Activated naive CD8-positive, alpha-beta T cell treated with anti-CD3 and anti-CD28 coated beads, Interleukin-2, amount 50 U/mL, for 24 hours (primary cell): Measurements from ENCODE around the gene ADRB1.

Experiments used
- ATAC-seq: fragments of 150-1000 bp; cut with Tn5 transposase; one replicate; pipeline ENCODE4 v1.10.0; 2021
- DNase-seq: peaks from one replicate; pipeline ENCODE4 v3.0.0; 2021
- H3K27ac Mint-ChIP-seq: one replicate; pipeline ENCODE4 v1.8.0; 2021; ENCODE audit warnings: mild to moderate bottlenecking, mixed read lengths
- H3K27me3 Mint-ChIP-seq: one replicate; pipeline ENCODE4 v1.8.0; 2021; ENCODE audit warnings: mixed read lengths
- H3K36me3 Mint-ChIP-seq: one replicate; pipeline ENCODE4 v1.8.0; 2021; ENCODE audit warnings: low read depth, mixed read lengths
- H3K4me1 Mint-ChIP-seq: one replicate; pipeline ENCODE4 v1.8.0; 2021; ENCODE audit warnings: mixed read lengths
- H3K4me3 Mint-ChIP-seq: one replicate; pipeline ENCODE4 v1.8.0; 2021; ENCODE audit warnings: mild to moderate bottlenecking, moderate library complexity, mixed read lengths
- H3K9me3 Mint-ChIP-seq: one replicate; pipeline ENCODE4 v1.8.0; 2021; ENCODE audit warnings: mixed read lengths

The ADRB1 gene

DNA sequence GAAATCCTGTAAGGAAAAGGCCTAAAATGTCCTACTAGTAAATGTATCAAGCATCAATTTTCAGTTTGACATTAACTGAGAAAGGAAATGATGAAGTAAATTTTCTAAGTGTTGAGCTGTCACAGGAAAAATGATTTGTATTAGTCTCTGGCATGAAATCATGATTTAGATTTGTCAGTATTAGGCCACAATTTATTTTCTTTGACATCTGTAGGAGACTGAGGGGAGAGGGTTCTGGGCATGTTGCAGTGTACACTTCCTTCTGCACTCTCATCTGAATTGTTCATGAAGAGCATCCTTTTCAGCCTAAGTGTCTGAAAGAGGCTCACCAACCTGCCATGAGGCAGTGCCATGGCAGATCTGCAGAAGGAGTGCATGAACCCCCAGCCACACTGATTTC, 15.9 kb downstream of the ADRB1 start:
- ATAC-seq, result no peak
- Mint-ChIP-seq H3K4me1 (peaks cover 11% of the 10 kb centered on the region), H3K27me3 (peaks cover 10% of the 10 kb centered on the region), H3K27ac (no peak overlapping the region), H3K36me3 (no peaks in the 10 kb centered on the region), H3K4me3 (no peak overlapping the region), H3K9me3 (no peaks in the 10 kb centered on the region)
- no peak for DNase-seq

DNA sequence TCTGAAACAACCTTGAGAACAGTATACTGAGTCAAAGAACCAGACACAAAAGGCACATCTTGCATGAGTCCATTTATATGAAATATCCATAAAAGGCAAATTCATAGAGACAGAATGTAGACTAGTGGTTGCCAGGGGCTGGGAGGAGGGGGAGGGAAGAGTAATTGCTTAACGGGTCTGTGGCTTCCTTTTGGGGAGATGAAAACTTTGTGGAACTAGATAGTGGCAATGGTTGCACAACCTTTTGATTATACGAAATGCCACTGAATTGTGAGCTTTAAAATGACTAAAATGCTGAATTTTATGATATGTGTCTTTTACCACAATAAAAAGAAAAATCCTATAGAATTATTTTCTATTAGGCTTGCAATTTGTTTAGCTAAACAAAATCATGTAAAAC, 16.8 kb downstream of the ADRB1 start:
- H3K27me3 Mint-ChIP-seq, result peaks cover 10% of the 10 kb centered on the region
- DNase-seq (no peak), ATAC-seq (no peak)
- H3K36me3 Mint-ChIP-seq, result no peaks in the 10 kb centered on the region
- H3K4me3 Mint-ChIP-seq, result no peak overlapping the region
- H3K4me1 Mint-ChIP-seq, result peaks cover 11% of the 10 kb centered on the region
- H3K27ac Mint-ChIP-seq, result no peak overlapping the region
- no peaks in the 10 kb centered on the region for H3K9me3 Mint-ChIP-seq

DNA sequence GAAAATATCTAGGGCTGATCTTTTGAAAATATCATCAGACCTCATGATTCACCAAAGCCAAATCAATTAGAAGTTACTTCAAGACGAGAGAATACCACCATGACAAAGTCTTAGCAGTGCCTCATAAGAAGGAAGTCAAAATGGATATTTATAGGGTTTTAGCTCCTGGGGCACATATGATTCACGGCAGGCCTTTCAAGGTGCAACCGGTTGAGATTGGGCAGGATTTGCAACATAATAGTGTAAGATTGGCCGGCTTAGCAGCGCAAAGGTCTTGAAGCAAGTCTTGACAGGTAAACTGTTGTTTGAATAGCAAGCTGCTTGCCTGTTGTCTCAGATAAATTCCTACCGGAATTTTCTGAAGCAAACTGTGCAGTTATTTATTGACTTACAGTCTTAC, 17.5 kb downstream of the ADRB1 start:
- DNase-seq (no peak), ATAC-seq (peak; percentile 36)
- H3K4me1 Mint-ChIP-seq, result peaks cover 11% of the 10 kb centered on the region
- H3K9me3 Mint-ChIP-seq, result no peaks in the 10 kb centered on the region
- H3K27me3 Mint-ChIP-seq, result peaks cover 10% of the 10 kb centered on the region
- no peaks in the 10 kb centered on the region for H3K36me3 Mint-ChIP-seq
- no peak overlapping the region for H3K27ac Mint-ChIP-seq
- H3K4me3 Mint-ChIP-seq, result no peak overlapping the region

DNA sequence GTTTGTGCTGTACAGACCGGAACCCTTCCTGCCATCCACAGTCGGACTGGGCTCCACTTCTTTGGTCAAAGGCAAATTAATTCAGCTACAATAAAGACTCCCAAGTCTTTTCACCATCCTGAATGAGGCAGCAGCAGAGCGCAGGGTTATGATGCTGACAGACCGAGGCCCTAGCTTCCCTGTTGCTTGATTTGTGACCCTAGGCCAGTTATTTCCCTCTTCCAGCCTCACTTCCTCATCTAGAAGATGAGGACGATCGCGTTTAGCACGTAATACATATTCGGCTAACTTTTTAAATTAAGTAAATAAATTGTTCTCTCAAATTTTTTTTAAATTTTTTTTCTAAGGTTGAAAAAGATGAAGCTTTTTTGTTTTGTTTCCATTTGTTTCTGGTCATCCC, 18.1 kb downstream of the ADRB1 start:
- ATAC-seq (no peak), DNase-seq (no peak)
- peaks cover 11% of the 10 kb centered on the region for H3K4me1 Mint-ChIP-seq

DNA sequence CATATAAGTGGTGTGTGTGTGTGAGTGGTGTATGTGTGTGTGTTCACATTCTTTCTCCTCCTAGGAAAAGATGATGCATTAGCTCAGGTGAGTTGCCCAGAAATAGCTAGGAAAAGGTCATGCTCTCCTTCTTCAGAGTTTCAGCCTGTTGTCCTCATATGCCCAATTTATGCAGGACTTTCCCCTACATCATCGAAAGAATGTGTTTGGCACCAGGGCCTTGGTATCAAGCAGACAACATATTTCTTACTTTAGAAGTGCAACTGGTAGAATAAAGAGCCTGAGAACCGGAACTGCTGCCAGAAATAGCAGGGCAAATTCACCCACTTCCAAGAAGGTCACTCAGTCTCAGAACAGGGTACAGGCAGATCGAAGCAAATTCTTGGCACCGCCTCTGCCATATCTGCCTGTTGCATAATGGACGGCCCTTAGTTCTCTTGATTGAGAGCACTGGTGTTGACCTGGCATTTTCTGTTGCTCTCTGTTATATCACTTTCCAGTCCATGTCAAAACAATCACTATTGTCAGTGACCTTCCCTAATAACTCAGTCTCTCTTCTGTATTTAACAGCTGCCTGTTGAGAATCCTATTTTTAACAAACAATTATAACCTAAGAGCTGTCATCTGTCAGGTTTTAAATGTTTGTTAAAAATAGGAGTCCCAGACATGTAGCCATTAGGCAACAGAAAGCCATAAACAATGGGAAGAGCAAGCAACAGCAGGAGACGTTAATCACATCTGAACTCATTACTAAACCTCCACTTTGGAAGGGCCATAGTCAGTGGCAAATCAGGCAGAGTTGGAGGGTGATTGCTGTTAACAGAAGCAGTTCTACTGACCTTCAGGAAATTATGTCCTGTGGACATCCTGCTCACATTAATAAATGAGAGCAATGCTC, 20.7 kb downstream of the ADRB1 start:
- Mint-ChIP-seq H3K4me3 (no peak overlapping the region), H3K9me3 (no peaks in the 10 kb centered on the region), H3K27me3 (peaks cover 10% of the 10 kb centered on the region), H3K4me1 (peaks cover 20% of the 10 kb centered on the region), H3K27ac (no peak overlapping the region), H3K36me3 (no peaks in the 10 kb centered on the region)
- ATAC-seq (no peak), DNase-seq (no peak)

More for the DNA sequence above, 18.1 kb downstream of the ADRB1 start:
- Mint-ChIP-seq H3K9me3 (no peaks in the 10 kb centered on the region), H3K27ac (no peak overlapping the region), H3K4me3 (no peak overlapping the region), H3K27me3 (peaks cover 10% of the 10 kb centered on the region), H3K36me3 (no peaks in the 10 kb centered on the region)

DNA sequence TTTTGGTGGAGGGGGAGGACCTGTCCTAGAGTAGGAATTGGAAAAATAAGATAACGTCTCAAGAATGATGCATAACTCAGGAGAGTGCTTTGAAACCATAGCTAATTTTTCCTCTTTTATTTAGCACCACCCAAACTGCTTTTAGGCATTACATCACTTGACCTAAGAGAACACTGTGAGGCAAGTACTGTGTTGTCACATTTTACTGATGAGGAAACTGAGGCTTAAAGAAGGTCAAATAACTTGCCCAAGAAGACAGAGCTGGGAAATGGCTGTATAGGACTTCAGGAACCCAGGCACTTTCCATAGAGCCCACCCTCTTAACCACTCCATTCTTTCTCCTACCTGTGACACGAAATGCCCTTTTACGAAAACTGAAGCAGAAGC, 21.4 kb downstream of the ADRB1 start:
- Mint-ChIP-seq H3K27me3 (peaks cover 10% of the 10 kb centered on the region), H3K9me3 (no peaks in the 10 kb centered on the region), H3K36me3 (no peaks in the 10 kb centered on the region), H3K4me3 (no peak overlapping the region), H3K4me1 (peaks cover 21% of the 10 kb centered on the region), H3K27ac (no peak overlapping the region)
- ATAC-seq (no peak), DNase-seq (no peak)

DNA sequence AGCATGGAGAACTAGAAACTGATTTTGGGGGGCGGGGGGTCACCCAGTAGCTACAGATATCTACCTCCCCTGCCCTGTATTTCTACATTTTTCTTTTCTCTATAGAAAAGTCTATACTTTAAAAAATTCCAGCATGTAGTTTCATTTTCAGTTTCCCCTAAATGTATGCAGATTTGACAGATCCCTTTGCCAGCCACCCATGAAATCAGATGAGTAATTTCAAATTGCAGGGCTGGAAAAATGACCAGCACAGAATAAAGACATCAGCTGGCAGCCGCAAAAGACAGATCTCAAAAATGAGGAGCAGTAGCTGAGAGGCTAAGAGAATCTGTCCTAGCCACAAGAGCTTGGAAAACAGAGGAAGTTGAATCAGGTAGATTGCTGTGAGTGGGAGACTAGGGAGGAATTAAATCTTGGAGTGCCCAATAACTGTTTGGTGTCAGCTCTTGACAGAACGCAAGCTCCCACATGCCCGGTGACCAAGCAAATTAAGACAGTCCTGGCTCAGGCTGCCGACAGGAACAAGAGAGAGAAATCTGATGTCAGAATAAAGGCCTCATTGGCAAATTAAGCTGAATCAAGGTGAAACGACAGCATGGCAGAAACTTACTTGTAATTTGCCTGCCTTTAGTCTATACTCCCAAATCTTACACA, 24.5 kb downstream of the ADRB1 start:
- ATAC-seq, result no peak
- H3K27ac Mint-ChIP-seq, result peak overlapping the region; percentile 2

DNA sequence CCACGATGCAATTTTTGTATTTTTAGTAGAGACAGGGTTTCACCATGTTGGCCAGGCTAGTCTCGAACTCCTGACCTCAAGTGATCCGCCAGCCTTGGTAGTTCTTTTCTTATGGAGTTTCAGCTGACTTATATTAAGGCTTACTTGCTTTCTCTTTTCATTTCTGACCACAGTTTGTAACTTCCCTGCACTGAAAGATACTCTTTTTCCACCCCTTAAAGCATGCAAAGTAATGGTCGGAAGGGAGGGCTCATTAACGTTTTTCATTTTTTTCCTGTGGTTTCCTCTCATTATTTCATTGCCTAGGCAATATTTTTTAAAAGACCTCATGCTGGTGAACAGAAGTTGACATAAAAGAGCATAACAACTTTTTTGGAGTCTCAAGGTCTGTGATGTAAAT, 27.0 kb downstream of the ADRB1 start:
- H3K27ac Mint-ChIP-seq, result no peak overlapping the region
- DNase-seq, result no peak
- H3K27me3 Mint-ChIP-seq, result no peaks in the 10 kb centered on the region
- peaks cover 25% of the 10 kb centered on the region for H3K4me1 Mint-ChIP-seq
- no peak overlapping the region for H3K4me3 Mint-ChIP-seq
- no peaks in the 10 kb centered on the region for H3K36me3 Mint-ChIP-seq
- no peaks in the 10 kb centered on the region for H3K9me3 Mint-ChIP-seq
- no peak for ATAC-seq

More for the DNA sequence above, 24.5 kb downstream of the ADRB1 start:
- Mint-ChIP-seq H3K4me3 (no peak overlapping the region), H3K27me3 (peaks cover 4% of the 10 kb centered on the region), H3K4me1 (peaks cover 16% of the 10 kb centered on the region), H3K9me3 (no peaks in the 10 kb centered on the region), H3K36me3 (no peaks in the 10 kb centered on the region)
- DNase-seq, result no peak

DNA sequence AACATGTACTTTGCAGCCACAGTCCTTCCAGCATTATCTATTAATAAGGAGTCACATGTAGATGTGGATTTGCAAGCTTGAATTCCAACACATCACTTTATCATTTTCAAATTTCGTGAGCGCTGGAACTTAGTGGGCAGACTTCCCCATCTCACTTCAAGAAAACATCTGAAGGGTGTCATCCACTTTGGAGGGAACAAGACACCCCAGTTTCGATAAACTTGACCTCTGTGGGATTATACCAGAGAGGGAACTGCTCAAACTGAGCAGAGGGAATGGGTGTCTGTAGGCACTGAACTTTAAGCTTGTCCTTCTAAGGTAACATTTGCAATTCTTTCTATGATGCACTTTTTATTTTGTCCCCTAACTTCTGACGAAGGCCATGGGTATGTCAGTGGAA, 27.5 kb downstream of the ADRB1 start:
- ATAC-seq (no peak), DNase-seq (no peak)
- Mint-ChIP-seq H3K27ac (no peak overlapping the region), H3K36me3 (no peaks in the 10 kb centered on the region), H3K9me3 (no peaks in the 10 kb centered on the region), H3K4me1 (peaks cover 25% of the 10 kb centered on the region), H3K4me3 (no peak overlapping the region), H3K27me3 (no peaks in the 10 kb centered on the region)

DNA sequence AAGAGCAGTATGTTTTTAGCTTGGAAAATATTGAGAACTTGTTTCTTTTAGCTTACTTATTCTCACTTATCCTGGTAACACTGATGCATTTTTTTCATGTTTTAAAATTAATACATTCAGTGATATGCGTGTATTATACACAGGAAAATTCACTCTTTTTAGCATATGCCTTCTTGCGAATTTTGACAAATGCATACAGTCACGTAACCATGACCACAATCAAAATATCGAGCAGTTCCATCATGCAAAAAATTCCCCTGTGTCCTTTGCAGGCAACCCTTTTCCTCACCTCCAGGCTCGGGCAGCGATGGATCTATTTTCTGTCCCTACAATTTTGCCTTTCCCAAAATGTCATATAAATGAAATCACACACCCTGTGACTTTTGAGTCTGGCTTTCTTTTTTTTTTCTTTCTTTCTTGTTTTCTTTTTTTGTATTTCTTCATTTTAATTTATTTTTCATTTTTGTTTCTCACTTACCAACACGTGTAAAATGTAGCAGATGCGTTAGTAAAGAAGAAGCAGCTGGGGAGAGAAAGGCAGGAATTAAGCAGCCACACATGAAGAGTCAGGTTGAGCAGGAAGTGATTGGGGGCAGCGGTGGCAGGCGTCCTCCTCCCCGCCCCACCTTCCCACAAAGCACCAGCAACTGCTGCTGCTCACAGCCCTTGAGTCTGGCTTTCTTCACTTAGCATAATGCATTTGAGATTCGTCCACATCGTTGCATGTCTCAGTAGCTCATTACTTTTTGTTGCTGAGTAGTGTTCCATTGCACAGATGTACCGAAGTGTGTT, 29.9 kb downstream of the ADRB1 start:
- no peaks in the 10 kb centered on the region for H3K36me3 Mint-ChIP-seq
- peak; percentile 52 for ATAC-seq
- H3K4me3 Mint-ChIP-seq, result no peak overlapping the region
- H3K27ac Mint-ChIP-seq, result no peak overlapping the region
- H3K27me3 Mint-ChIP-seq, result no peaks in the 10 kb centered on the region
- peak; percentile 15 for DNase-seq
- no peaks in the 10 kb centered on the region for H3K9me3 Mint-ChIP-seq
- peaks cover 16% of the 10 kb centered on the region for H3K4me1 Mint-ChIP-seq

DNA sequence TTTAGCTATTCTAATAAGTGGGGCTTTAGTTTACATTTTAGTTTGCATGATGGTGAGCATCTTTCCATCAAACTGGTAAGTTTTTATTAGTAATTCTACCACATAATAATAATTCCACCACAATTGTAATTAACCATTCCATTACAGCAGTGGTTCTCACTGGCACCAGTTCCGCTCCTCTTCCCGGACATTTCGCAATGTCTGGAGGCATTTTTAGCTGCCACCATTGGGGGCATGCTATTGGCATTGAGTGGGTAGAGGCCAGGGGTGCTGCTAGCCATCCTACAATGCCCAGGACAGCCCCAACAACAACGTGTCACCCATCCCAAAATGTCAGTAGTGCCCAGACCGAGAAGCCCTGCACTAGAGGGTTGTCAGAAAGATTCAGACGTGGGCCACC, 31.4 kb downstream of the ADRB1 start:
- DNase-seq, result no peak
- Mint-ChIP-seq H3K4me3 (no peak overlapping the region), H3K4me1 (peaks cover 15% of the 10 kb centered on the region), H3K9me3 (no peaks in the 10 kb centered on the region), H3K27me3 (peaks cover 2% of the 10 kb centered on the region), H3K36me3 (no peaks in the 10 kb centered on the region), H3K27ac (no peak overlapping the region)
- no peak for ATAC-seq

DNA sequence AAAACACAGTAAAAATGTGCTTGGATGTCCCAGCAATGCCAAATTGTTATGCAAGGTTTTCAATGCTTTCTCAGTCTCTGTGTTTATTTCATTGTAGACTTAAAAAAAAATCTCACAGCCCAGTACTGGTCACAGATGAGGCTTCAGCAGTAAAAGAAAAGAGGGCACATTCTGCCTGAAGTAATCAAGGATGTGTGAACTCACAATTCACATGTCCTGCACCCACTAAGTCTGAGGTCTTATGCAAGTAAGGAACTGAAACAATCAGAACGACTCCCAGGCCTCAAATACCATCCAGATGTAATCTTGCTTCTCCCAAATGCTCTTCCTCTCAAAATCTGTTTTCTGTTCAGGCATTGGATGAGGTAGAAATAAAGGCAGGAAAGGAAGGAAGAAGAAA, 33.7 kb downstream of the ADRB1 start:
- Mint-ChIP-seq H3K4me3 (no peak overlapping the region), H3K9me3 (no peaks in the 10 kb centered on the region), H3K4me1 (peaks cover 9% of the 10 kb centered on the region), H3K27ac (no peak overlapping the region), H3K36me3 (no peaks in the 10 kb centered on the region), H3K27me3 (peaks cover 2% of the 10 kb centered on the region)
- no peak for DNase-seq
- no peak for ATAC-seq

DNA sequence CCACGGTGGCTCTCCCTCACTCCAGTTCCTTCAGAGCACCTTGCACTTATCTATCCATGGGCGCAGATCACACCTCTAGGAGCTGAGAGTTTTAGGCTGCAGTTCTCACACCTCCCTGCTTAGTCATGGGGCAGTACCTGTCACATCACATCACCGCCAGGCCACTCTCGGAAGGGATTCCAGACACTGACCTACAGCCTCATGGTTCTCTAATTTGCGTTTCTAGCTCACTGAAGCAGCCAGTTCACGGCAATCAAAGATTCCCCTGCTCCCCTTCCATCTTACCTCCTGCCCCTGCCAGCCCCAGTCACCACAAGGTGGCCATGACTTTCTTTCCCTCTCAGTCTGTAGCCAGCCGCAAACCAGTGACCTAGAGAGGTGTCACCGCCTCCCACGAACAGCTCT, 34.2 kb downstream of the ADRB1 start:
- Mint-ChIP-seq H3K4me1 (peaks cover 9% of the 10 kb centered on the region), H3K9me3 (no peaks in the 10 kb centered on the region), H3K27me3 (peaks cover 2% of the 10 kb centered on the region), H3K27ac (no peak overlapping the region), H3K4me3 (no peak overlapping the region), H3K36me3 (no peaks in the 10 kb centered on the region)
- no peak for DNase-seq
- ATAC-seq, result no peak

DNA sequence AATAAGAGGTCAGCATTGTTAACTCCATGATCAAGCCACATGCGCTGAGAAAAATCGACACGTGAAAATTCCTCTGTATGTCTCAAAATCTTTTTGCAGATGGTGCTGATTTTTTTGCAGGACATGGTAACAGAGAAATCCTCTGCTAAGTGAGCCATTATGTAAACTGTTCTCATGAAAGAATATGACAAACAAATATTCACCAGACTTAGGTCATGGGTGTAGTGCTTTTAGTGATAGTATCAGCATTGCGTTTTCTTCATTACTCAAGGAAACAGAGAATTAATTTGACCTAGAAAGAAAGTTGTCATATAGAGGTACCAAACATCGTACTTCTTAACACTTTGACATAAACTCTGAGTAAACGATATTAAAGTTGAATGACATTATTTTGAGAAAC, 34.7 kb downstream of the ADRB1 start:
- Mint-ChIP-seq H3K27me3 (peaks cover 2% of the 10 kb centered on the region), H3K36me3 (no peaks in the 10 kb centered on the region), H3K27ac (no peak overlapping the region), H3K4me3 (no peak overlapping the region), H3K9me3 (no peaks in the 10 kb centered on the region), H3K4me1 (peaks cover 7% of the 10 kb centered on the region)
- ATAC-seq (no peak), DNase-seq (no peak)

DNA sequence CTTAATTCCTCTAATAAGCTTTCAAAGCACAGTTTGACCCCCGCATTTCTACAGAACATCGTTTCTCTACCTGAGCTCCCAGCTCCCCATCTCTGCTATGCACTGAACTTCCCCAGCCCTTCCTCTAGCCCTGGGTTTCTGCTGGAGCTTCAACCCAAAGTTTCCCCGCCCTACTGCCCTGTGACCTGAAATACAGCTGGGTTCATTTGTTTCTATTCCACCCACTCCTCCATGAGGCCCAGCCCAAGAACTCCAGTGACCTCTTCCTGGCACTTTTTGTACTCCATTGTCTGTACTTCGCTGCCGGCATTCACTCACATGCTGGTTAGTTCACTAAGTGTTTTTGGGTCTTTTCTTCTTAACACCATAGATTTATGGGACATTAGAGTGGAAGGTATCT, 35.8 kb downstream of the ADRB1 start:
- ATAC-seq (no peak), DNase-seq (no peak)
- peaks cover 2% of the 10 kb centered on the region for H3K27me3 Mint-ChIP-seq
- H3K4me1 Mint-ChIP-seq, result no peaks in the 10 kb centered on the region
- H3K36me3 Mint-ChIP-seq, result no peaks in the 10 kb centered on the region
- H3K9me3 Mint-ChIP-seq, result no peaks in the 10 kb centered on the region
- H3K27ac Mint-ChIP-seq, result no peak overlapping the region
- H3K4me3 Mint-ChIP-seq, result no peak overlapping the region
